Parathyroid adenoma (tissue), 2 donors: ENCODE results near the gene MOV10.

Experiments used
- H2AFZ ChIP-seq: fragments of 300-600 bp; sonication (generic); one replicate; pipeline ENCODE4 v1.7.0; 2017; ENCODE audit warnings: antibody characterized with exemption, mild to moderate bottlenecking
- H3K27ac ChIP-seq: fragments of 300-600 bp; sonication (generic); one replicate; pipeline ENCODE4 v1.7.0; 2017
- H3K27me3 ChIP-seq: fragments of 300-600 bp; sonication (generic); one replicate; pipeline ENCODE4 v1.7.0; 2017; ENCODE audit warnings: low read length; ENCODE audit not compliant: control insufficient read depth, insufficient read depth
- H3K36me3 ChIP-seq: fragments of 300-600 bp; sonication (generic); one replicate; pipeline ENCODE4 v1.7.0; 2017; ENCODE audit warnings: low read length; ENCODE audit not compliant: control insufficient read depth, insufficient read depth
- H3K4me1 ChIP-seq: fragments of 300-600 bp; sonication (generic); one replicate; pipeline ENCODE4 v1.7.0; 2017; ENCODE audit warnings: control low read depth
- H3K4me2 ChIP-seq: fragments of 300-600 bp; sonication (generic); one replicate; pipeline ENCODE4 v1.7.0; 2017; ENCODE audit warnings: low read length
- H3K4me3 ChIP-seq: fragments of 300-600 bp; sonication (generic); one replicate; pipeline ENCODE4 v1.7.0; 2017; ENCODE audit warnings: low read depth, low read length
- H3K79me2 ChIP-seq: fragments of 300-600 bp; sonication (generic); one replicate; pipeline ENCODE4 v1.7.0; 2017; ENCODE audit warnings: control low read depth
- H3K9ac ChIP-seq: fragments of 300-600 bp; sonication (generic); one replicate; pipeline ENCODE4 v1.7.0; 2017; ENCODE audit warnings: mild to moderate bottlenecking
- H3K9me3 ChIP-seq: fragments of 300-600 bp; sonication (generic); one replicate; pipeline ENCODE4 v1.7.0; 2017; ENCODE audit warnings: low read length; ENCODE audit not compliant: control insufficient read depth
- CTCF ChIP-seq: fragments of 300-600 bp; sonication (generic); IDR thresholded peaks from one replicate; pipeline ENCODE4 v1.7.0; 2017; ENCODE audit warnings: antibody characterized with exemption, mild to moderate bottlenecking
- donor health status: primary hyperparathyroidism.

Gene MOV10

DNA sequence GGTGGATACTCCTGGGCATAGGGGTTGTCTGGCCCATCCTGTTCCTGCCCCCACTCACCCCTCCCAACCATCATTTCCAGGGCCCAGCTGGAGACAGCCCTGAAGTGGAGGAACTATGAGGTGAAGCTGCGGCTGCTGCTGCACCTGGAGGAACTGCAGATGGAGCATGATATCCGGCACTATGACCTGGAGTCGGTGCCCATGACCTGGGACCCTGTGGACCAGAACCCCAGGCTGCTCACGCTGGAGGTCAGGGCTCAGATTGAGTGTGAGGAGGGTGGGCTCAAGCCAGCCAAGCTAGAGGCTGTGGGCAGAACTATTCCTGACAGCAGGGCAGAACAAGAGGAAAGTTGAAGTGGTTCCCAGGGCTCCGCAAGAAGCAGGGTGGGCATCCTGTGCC lies 18.2 kb downstream of the MOV10 start:
- H3K4me1 ChIP-seq, result no peaks in the 10 kb centered on the region
- no peaks in the 10 kb centered on the region for H3K27me3 ChIP-seq
- H3K4me3 ChIP-seq, result no peak overlapping the region
- no peak for TF ChIP-seq CTCF
- no peak overlapping the region for H3K9ac ChIP-seq
- no peak overlapping the region for H2AFZ ChIP-seq
- no peaks in the 10 kb centered on the region for H3K79me2 ChIP-seq
- H3K4me2 ChIP-seq, result no peak overlapping the region
- no peak overlapping the region for H3K27ac ChIP-seq
- no peaks in the 10 kb centered on the region for H3K9me3 ChIP-seq
- no peaks in the 10 kb centered on the region for H3K36me3 ChIP-seq

DNA sequence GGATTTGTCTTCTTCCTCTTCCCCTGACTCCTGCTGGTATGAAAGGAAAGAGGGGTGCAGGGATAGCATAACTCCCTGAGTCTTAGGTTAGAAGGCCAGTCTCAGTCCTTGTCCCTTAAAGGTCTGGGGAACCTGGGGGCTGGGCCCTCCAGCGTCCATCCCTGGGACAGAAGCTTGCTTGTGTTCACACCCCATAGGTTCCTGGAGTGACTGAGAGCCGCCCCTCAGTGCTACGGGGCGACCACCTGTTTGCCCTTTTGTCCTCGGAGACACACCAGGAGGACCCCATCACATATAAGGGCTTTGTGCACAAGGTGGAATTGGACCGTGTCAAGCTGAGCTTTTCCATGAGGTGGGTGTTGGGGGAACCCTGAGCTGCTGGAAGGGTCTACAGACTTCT lies 19.4 kb downstream of the MOV10 start:
- no peaks in the 10 kb centered on the region for H3K27me3 ChIP-seq
- H3K79me2 ChIP-seq, result no peaks in the 10 kb centered on the region
- no peak overlapping the region for H3K4me2 ChIP-seq
- no peak overlapping the region for H3K27ac ChIP-seq
- no peak overlapping the region for H2AFZ ChIP-seq
- no peak for TF ChIP-seq CTCF
- no peaks in the 10 kb centered on the region for H3K4me1 ChIP-seq
- H3K4me3 ChIP-seq, result no peak overlapping the region
- no peaks in the 10 kb centered on the region for H3K36me3 ChIP-seq
- H3K9ac ChIP-seq, result no peak overlapping the region
- no peaks in the 10 kb centered on the region for H3K9me3 ChIP-seq

GRCh38 chr1:112694363-112694929 lies 20.0 kb downstream of the MOV10 start:
- Histone ChIP-seq H3K4me3 (no peak overlapping the region), H3K27ac (no peak overlapping the region), H3K79me2 (no peaks in the 10 kb centered on the region), H2AFZ (no peak overlapping the region), H3K9me3 (no peaks in the 10 kb centered on the region), H3K4me2 (no peak overlapping the region), H3K9ac (no peak overlapping the region), H3K27me3 (no peaks in the 10 kb centered on the region), H3K4me1 (peaks cover 3% of the 10 kb centered on the region), H3K36me3 (no peaks in the 10 kb centered on the region)
- TF ChIP-seq CTCF, result no peak

DNA sequence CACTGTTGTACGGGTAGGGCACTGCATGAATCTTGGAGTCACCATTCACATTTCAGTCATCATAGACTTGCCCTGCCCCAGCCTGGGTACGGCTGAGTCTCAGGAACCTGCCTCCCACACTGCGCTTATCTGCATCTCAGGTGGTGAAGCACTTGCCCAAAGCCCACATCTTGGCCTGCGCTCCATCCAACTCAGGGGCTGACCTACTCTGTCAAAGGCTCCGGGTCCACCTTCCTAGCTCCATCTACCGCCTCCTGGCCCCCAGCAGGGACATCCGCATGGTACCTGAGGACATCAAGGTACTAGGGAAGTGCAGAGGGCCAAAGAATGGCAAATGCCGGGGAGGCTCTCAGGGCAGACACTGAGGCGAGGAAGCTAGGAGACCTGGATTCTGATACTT lies 20.8 kb downstream of the MOV10 start:
- H3K4me3 ChIP-seq, result no peak overlapping the region
- H3K4me2 ChIP-seq, result no peak overlapping the region
- H3K4me1 ChIP-seq, result peaks cover 12% of the 10 kb centered on the region
- H3K36me3 ChIP-seq, result no peaks in the 10 kb centered on the region
- no peaks in the 10 kb centered on the region for H3K79me2 ChIP-seq
- H3K27me3 ChIP-seq, result no peaks in the 10 kb centered on the region
- no peak overlapping the region for H3K9ac ChIP-seq
- TF ChIP-seq CTCF, result no peak
- H2AFZ ChIP-seq, result no peak overlapping the region
- H3K27ac ChIP-seq, result no peak overlapping the region
- H3K9me3 ChIP-seq, result no peaks in the 10 kb centered on the region

GRCh38 chr1:112696578-112697314 lies 22.3 kb downstream of the MOV10 start:
- Histone ChIP-seq H3K4me3 (no peak overlapping the region), H3K79me2 (no peaks in the 10 kb centered on the region), H3K9ac (no peak overlapping the region), H3K4me2 (no peak overlapping the region), H3K9me3 (no peaks in the 10 kb centered on the region), H2AFZ (no peak overlapping the region), H3K4me1 (peaks cover 24% of the 10 kb centered on the region), H3K27ac (no peak overlapping the region), H3K27me3 (no peaks in the 10 kb centered on the region), H3K36me3 (no peaks in the 10 kb centered on the region)
- TF ChIP-seq CTCF, result no peak
